H9 (cell line): Measurements from ENCODE around the gene TLE5. TPM values are rescaled to one million over a fixed set of nuclear protein-coding genes. Genes with fewer than 3 reads are reported as not detected.

Experiments
- DNase-seq: peaks from one replicate; pipeline ENCODE4 v3.0.0-alpha.2; 2017
- H2AFZ ChIP-seq: one replicate; pipeline ENCODE4 v1.6.1; 2013; ENCODE audit warnings: mild to moderate bottlenecking, low read length, control low read depth, moderate library complexity
- H2AK5ac ChIP-seq: 2 replicates; pipeline ENCODE4 v1.6.1; 2013; ENCODE audit warnings: low read length, control low read depth, mixed read lengths; ENCODE audit not compliant: insufficient read length
- H2BK120ac ChIP-seq: one replicate; pipeline ENCODE4 v1.6.1; 2013; ENCODE audit warnings: low read depth, mild to moderate bottlenecking, low read length, control low read depth, inconsistent platforms; ENCODE audit not compliant: poor library complexity, severe bottlenecking
- H2BK12ac ChIP-seq: 2 replicates; pipeline ENCODE4 v1.6.1; 2013; ENCODE audit warnings: low read length, control low read depth, mixed read lengths, low read depth; ENCODE audit not compliant: insufficient read length
- H2BK15ac ChIP-seq: 2 replicates; pipeline ENCODE4 v1.6.1; 2013; ENCODE audit warnings: low read depth, low read length, control low read depth
- H2BK20ac ChIP-seq: one replicate; pipeline ENCODE4 v1.6.1; 2013; ENCODE audit warnings: low read depth, mild to moderate bottlenecking, low read length, control low read depth, inconsistent platforms; ENCODE audit not compliant: poor library complexity, severe bottlenecking
- H2BK5ac ChIP-seq: 2 replicates; pipeline ENCODE4 v1.6.1; 2013; ENCODE audit warnings: low read length, control low read depth, mixed read lengths; ENCODE audit not compliant: insufficient read length
- H3K14ac ChIP-seq: 2 replicates; pipeline ENCODE4 v1.6.1; 2013; ENCODE audit warnings: low read length, control low read depth; ENCODE audit not compliant: insufficient read depth
- H3K18ac ChIP-seq: 2 replicates; pipeline ENCODE4 v1.6.1; 2013; ENCODE audit warnings: low read depth, mild to moderate bottlenecking, mixed read lengths, low read length, control low read depth; ENCODE audit not compliant: insufficient read length
- H3K23ac ChIP-seq: 2 replicates; pipeline ENCODE4 v1.6.1; 2013; ENCODE audit warnings: low read length, control low read depth, mixed read lengths, low read depth; ENCODE audit not compliant: insufficient read length
- H3K23me2 ChIP-seq: 2 replicates; pipeline ENCODE4 v1.6.1; 2013; ENCODE audit warnings: low read depth, mild to moderate bottlenecking, mixed read lengths, low read length, control low read depth; ENCODE audit not compliant: insufficient read length, poor library complexity, severe bottlenecking
- H3K27ac ChIP-seq: 2 replicates; pipeline ENCODE4 v1.5.1; 2013; ENCODE audit warnings: low read length, control low read depth, mixed read lengths, low read depth; ENCODE audit not compliant: insufficient read length
- H3K27me3 ChIP-seq: 2 replicates; pipeline ENCODE4 v1.6.1; 2013; ENCODE audit warnings: low read length, control low read depth, inconsistent platforms; ENCODE audit not compliant: insufficient read depth
- H3K4ac ChIP-seq: 2 replicates; pipeline ENCODE4 v1.6.1; 2013; ENCODE audit warnings: low read depth, mild to moderate bottlenecking, control low read depth, inconsistent platforms, low read length, moderate library complexity
- H3K4me1 ChIP-seq: 2 replicates; pipeline ENCODE4 v1.6.1; 2013; ENCODE audit warnings: low read length, control low read depth, inconsistent platforms; ENCODE audit not compliant: insufficient read depth
- H3K4me2 ChIP-seq: 2 replicates; pipeline ENCODE4 v1.6.1; 2013; ENCODE audit warnings: low read length, control low read depth, mixed read lengths; ENCODE audit not compliant: insufficient read length, insufficient read depth
- H3K56ac ChIP-seq: 2 replicates; pipeline ENCODE4 v1.6.1; 2013; ENCODE audit warnings: low read depth, mild to moderate bottlenecking, mixed read lengths, low read length, control low read depth; ENCODE audit not compliant: insufficient read length
- H3K79me1 ChIP-seq: 2 replicates; pipeline ENCODE4 v1.6.1; 2013; ENCODE audit warnings: low read depth, mild to moderate bottlenecking, moderate library complexity, low read length, control low read depth, inconsistent platforms; ENCODE audit not compliant: insufficient read depth, poor library complexity, severe bottlenecking
- H3K79me2 ChIP-seq: 2 replicates; pipeline ENCODE4 v1.6.1; 2013; ENCODE audit warnings: low read length, control low read depth, inconsistent platforms; ENCODE audit not compliant: insufficient read depth
- H3K9ac ChIP-seq: 2 replicates; pipeline ENCODE4 v1.6.1; 2013; ENCODE audit warnings: low read length, control low read depth, mixed read lengths; ENCODE audit not compliant: insufficient read length; ENCODE audit errors: extremely low read depth
- H3K9me3 ChIP-seq: one replicate; pipeline ENCODE4 v1.6.1; 2013; ENCODE audit warnings: low read depth, low read length, inconsistent platforms; ENCODE audit not compliant: control insufficient read depth
- H3T11ph ChIP-seq: one replicate; pipeline ENCODE4 v1.6.1; 2013; ENCODE audit warnings: mild to moderate bottlenecking, low read length, control low read depth, inconsistent platforms
- H4K20me1 ChIP-seq: one replicate; pipeline ENCODE4 v1.6.1; 2013; ENCODE audit not compliant: control insufficient read depth, insufficient read length, insufficient read depth
- H4K5ac ChIP-seq: 2 replicates; pipeline ENCODE4 v1.6.1; 2013; ENCODE audit warnings: low read depth, mild to moderate bottlenecking, mixed read lengths, low read length, control low read depth; ENCODE audit not compliant: insufficient read length
- H4K8ac ChIP-seq: replicated peaks from 2 replicates; pipeline ENCODE4 v1.6.1; 2013; ENCODE audit warnings: low read length, control low read depth, mixed read lengths, low read depth; ENCODE audit not compliant: insufficient read length
- H4K91ac ChIP-seq: 2 replicates; pipeline ENCODE4 v1.6.1; 2013; ENCODE audit warnings: low read depth, mild to moderate bottlenecking, moderate library complexity, mixed read lengths, low read length, control low read depth; ENCODE audit not compliant: insufficient read length
- H3K27ac Mint-ChIP-seq, 3 experiments: 2 replicates in 2 of 3; 3 replicates in 1 of 3; pipeline ENCODE4 v1.8.0; 2020 to 2021; ENCODE audit warnings: mixed read lengths in 3 of 3, mild to moderate bottlenecking in 1 of 3, moderate library complexity in 1 of 3
- H3K27me3 Mint-ChIP-seq: 2 replicates; pipeline ENCODE4 v1.8.0; 2021; ENCODE audit warnings: low read depth, mild to moderate bottlenecking, moderate library complexity, mixed read lengths
- H3K36me3 Mint-ChIP-seq, 3 experiments: 2 replicates in 2 of 3; 3 replicates in 1 of 3; pipeline ENCODE4 v1.8.0; 2020 to 2021; ENCODE audit warnings: low read depth in 3 of 3, mixed read lengths in 3 of 3; ENCODE audit not compliant: insufficient read depth in 1 of 3
- H3K4me1 Mint-ChIP-seq, 2 experiments: 2 replicates each; pipeline ENCODE4 v1.8.0; 2020; ENCODE audit warnings: mixed read lengths in 2 of 2
- H3K4me3 Mint-ChIP-seq, 2 experiments: 2 replicates in 1 of 2; 3 replicates in 1 of 2; pipeline ENCODE4 v1.8.0; 2020 to 2021; ENCODE audit warnings: mild to moderate bottlenecking in 2 of 2, mixed read lengths in 2 of 2, moderate library complexity in 1 of 2
- H3K9me3 Mint-ChIP-seq, 2 experiments: 2 replicates in 1 of 2; 3 replicates in 1 of 2; pipeline ENCODE4 v1.8.0; 2020; ENCODE audit warnings: mild to moderate bottlenecking in 2 of 2, mixed read lengths in 2 of 2, moderate library complexity in 1 of 2
- WGBS: extraction: QIAGEN DNeasy Blood & Tissue Kit; methylation state at CpG from one replicate; pipeline ENCODE4 v1.1.7; 2013; ENCODE audit warnings: missing lambda C conversion rate, low lambda C conversion rate, mixed read lengths; ENCODE audit not compliant: insufficient read length; ENCODE audit errors: extremely low coverage; 5-methylcytosine and 5-hydroxymethylcytosine counted together
- total RNA-seq: library from RNA; stranded (reverse); gene quantifications from 2 replicates; pipeline ENCODE4 v1.2.1, GENCODE V29; 2021
- TF ChIP-seq, protein P1 (sequence below): fragments of 200-600 bp; sonication (generic); conservative IDR thresholded peaks from 3 replicates; pipeline ENCODE4 v1.8.0; 2021; ENCODE audit warnings: antibody characterized with exemption, mild to moderate bottlenecking

The TLE5 gene
- total RNA-seq, 1 experiment from 2014 or later: 221 TPM

DNA sequence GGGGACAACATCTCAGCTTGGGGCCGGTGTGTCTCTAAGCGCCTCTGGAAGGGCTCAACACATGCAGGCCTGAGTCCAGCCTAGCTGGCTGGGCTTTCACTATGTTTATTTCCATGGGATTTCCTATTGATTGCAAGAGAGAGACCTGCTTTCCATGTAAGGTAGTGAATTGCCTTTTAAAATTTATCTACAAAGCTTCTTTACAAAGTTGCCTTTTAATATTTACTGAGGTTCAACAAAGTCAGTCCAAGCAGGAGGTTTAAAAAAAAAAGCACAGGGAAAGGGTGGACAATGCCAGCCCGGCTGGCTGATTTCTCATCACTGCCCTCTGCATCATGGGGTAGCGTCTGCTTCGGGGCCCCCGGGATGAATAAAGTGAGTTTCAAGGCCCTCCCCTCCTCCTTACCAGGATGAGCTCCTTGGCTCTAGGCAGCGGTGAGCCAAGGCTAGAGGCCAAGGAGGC lies 49.0 kb downstream of the TLE5 start:
- no peak overlapping the region for H3K27ac Mint-ChIP-seq

More for the DNA sequence above, 49.0 kb downstream of the TLE5 start:
- H3K4ac ChIP-seq: no peak overlapping the region
- no peak overlapping the region for H2AFZ ChIP-seq
- peaks cover 2% of the 10 kb centered on the region for H3K23me2 ChIP-seq
- TF ChIP-seq, protein P1, sequence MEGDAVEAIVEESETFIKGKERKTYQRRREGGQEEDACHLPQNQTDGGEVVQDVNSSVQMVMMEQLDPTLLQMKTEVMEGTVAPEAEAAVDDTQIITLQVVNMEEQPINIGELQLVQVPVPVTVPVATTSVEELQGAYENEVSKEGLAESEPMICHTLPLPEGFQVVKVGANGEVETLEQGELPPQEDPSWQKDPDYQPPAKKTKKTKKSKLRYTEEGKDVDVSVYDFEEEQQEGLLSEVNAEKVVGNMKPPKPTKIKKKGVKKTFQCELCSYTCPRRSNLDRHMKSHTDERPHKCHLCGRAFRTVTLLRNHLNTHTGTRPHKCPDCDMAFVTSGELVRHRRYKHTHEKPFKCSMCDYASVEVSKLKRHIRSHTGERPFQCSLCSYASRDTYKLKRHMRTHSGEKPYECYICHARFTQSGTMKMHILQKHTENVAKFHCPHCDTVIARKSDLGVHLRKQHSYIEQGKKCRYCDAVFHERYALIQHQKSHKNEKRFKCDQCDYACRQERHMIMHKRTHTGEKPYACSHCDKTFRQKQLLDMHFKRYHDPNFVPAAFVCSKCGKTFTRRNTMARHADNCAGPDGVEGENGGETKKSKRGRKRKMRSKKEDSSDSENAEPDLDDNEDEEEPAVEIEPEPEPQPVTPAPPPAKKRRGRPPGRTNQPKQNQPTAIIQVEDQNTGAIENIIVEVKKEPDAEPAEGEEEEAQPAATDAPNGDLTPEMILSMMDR: no peak
- no peak overlapping the region for H3K9ac ChIP-seq
- no peak overlapping the region for H4K8ac ChIP-seq
- no peak overlapping the region for H3K4me3 Mint-ChIP-seq
- no peak overlapping the region for H4K91ac ChIP-seq
- no peaks in the 10 kb centered on the region for H3K79me1 ChIP-seq
- H3K14ac ChIP-seq: no peak overlapping the region
- no peaks in the 10 kb centered on the region for H3K36me3 Mint-ChIP-seq
- H3T11ph ChIP-seq: no peak overlapping the region
- no peaks in the 10 kb centered on the region for H3K27me3 ChIP-seq
- no peak overlapping the region for H2BK20ac ChIP-seq
- no peak overlapping the region for H2BK120ac ChIP-seq
- WGBS: no CpG with 5 or more reads among the region's 7 CpGs
- H2BK12ac ChIP-seq: no peak overlapping the region
- H3K9me3 Mint-ChIP-seq: no peaks in the 10 kb centered on the region
- H3K79me2 ChIP-seq: no peaks in the 10 kb centered on the region
- H3K4me1 Mint-ChIP-seq: peaks cover 3 to 18% of the 10 kb centered on the region in 2 experiments; a peak in 2 of 4 replicates
- no peak overlapping the region for H3K4me2 ChIP-seq
- H4K20me1 ChIP-seq: no peaks in the 10 kb centered on the region
- no peak overlapping the region for H3K18ac ChIP-seq
- no peak overlapping the region for H4K5ac ChIP-seq
- no peak overlapping the region for H2AK5ac ChIP-seq
- DNase-seq: no peak
- no peak overlapping the region for H3K23ac ChIP-seq
- peaks cover 6% of the 10 kb centered on the region for H3K27me3 Mint-ChIP-seq
- H3K27ac ChIP-seq: no peak overlapping the region
- H2BK5ac ChIP-seq: no peak overlapping the region
- no peak overlapping the region for H2BK15ac ChIP-seq
- H3K9me3 ChIP-seq: no peaks in the 10 kb centered on the region
- H3K56ac ChIP-seq: no peak overlapping the region
- no peaks in the 10 kb centered on the region for H3K4me1 ChIP-seq
